Esophagus muscularis mucosa (tissue), 4 donors: Measurements from ENCODE around the gene ZC3H12C.

Experiments used
- EP300 ChIP-seq: sonication (generic); formaldehyde crosslinking; IDR thresholded peaks from one replicate; pipeline ENCODE4 v1.6.1; 2017; ENCODE audit warnings: antibody characterized with exemption
- POLR2AphosphoS5 ChIP-seq, 2 donors: sonication (generic); formaldehyde crosslinking; IDR thresholded peaks; one replicate each; pipeline ENCODE4 v1.6.1; 2017; ENCODE audit warnings: antibody characterized with exemption in 2 of 2
- TF ChIP-seq, protein P1 (sequence below), 3 experiments: fragments of 200-600 bp in 2 of 3; fragments of 450-650 bp in 1 of 3; sonication (generic) in 2 of 3; IDR thresholded peaks; one replicate each; pipeline ENCODE4 v1.5.1; 2017 to 2019; ENCODE audit warnings: antibody characterized with exemption in 3 of 3, mild to moderate bottlenecking in 2 of 3, moderate library complexity in 1 of 3

GRCh38 chr11:110161061-110161460 lies 67.9 kb downstream of the ZC3H12C start:
- TF ChIP-seq POLR2AphosphoS5 (IDR thresholded peaks at IDR 0.05), result no peak
- no peak for TF ChIP-seq EP300
- TF ChIP-seq, protein P1, sequence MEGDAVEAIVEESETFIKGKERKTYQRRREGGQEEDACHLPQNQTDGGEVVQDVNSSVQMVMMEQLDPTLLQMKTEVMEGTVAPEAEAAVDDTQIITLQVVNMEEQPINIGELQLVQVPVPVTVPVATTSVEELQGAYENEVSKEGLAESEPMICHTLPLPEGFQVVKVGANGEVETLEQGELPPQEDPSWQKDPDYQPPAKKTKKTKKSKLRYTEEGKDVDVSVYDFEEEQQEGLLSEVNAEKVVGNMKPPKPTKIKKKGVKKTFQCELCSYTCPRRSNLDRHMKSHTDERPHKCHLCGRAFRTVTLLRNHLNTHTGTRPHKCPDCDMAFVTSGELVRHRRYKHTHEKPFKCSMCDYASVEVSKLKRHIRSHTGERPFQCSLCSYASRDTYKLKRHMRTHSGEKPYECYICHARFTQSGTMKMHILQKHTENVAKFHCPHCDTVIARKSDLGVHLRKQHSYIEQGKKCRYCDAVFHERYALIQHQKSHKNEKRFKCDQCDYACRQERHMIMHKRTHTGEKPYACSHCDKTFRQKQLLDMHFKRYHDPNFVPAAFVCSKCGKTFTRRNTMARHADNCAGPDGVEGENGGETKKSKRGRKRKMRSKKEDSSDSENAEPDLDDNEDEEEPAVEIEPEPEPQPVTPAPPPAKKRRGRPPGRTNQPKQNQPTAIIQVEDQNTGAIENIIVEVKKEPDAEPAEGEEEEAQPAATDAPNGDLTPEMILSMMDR (IDR thresholded peaks at IDR 0.05), result no peak
